GM21447 (cell line): ENCODE results near the gene SH3PXD2A.

ENCODE experiments used
- ATAC-seq: cut with Tn5 transposase; IDR thresholded peaks from one replicate; pipeline ENCODE4 v1.9.1; 2021; ENCODE audit not compliant: unreplicated experiment

Gene SH3PXD2A

GRCh38 chr10:103834436-103835095, 20.8 kb downstream of the SH3PXD2A start:
- no peak for ATAC-seq

GRCh38 chr10:103833731-103834365, 21.5 kb downstream of the SH3PXD2A start:
- no peak for ATAC-seq

GRCh38 chr10:103832806-103833205, 22.6 kb downstream of the SH3PXD2A start:
- no peak for ATAC-seq

- no peak for ATAC-seq
Observed at GRCh38 chr10:103829838-103830465, 25.4 kb downstream of the SH3PXD2A start.

- no peak for ATAC-seq
Observed at GRCh38 chr10:103829278-103829677, 26.1 kb downstream of the SH3PXD2A start.

GRCh38 chr10:103828587-103829197, 26.7 kb downstream of the SH3PXD2A start:
- ATAC-seq, result no peak

- no peak for ATAC-seq
Observed at GRCh38 chr10:103828107-103828506, 27.3 kb downstream of the SH3PXD2A start.

- no peak for ATAC-seq
Observed at GRCh38 chr10:103826885-103827284, 28.5 kb downstream of the SH3PXD2A start.

- ATAC-seq, result no peak
Observed at GRCh38 chr10:103824281-103824680, 31.1 kb downstream of the SH3PXD2A start.

GRCh38 chr10:103823706-103824272, 31.6 kb downstream of the SH3PXD2A start:
- no peak for ATAC-seq

GRCh38 chr10:103822800-103823199, 32.6 kb downstream of the SH3PXD2A start:
- no peak for ATAC-seq

GRCh38 chr10:103822107-103822716, 33.2 kb downstream of the SH3PXD2A start:
- no peak for ATAC-seq

GRCh38 chr10:103820101-103821062, 35.0 kb downstream of the SH3PXD2A start:
- ATAC-seq, result no peak

GRCh38 chr10:103819493-103819892, 35.9 kb downstream of the SH3PXD2A start:
- no peak for ATAC-seq

- ATAC-seq, result no peak
Observed at GRCh38 chr10:103818765-103819374, 36.5 kb downstream of the SH3PXD2A start.

GRCh38 chr10:103818105-103818504, 37.3 kb downstream of the SH3PXD2A start:
- no peak for ATAC-seq

GRCh38 chr10:103816431-103816830, 38.9 kb downstream of the SH3PXD2A start:
- no peak for ATAC-seq

GRCh38 chr10:103814626-103815370, 40.6 kb downstream of the SH3PXD2A start:
- ATAC-seq, result no peak

GRCh38 chr10:103814105-103814504, 41.3 kb downstream of the SH3PXD2A start:
- no peak for ATAC-seq
